Measurements from ENCODE around the gene CACUL1.
"Not testable (repeated sequence)": the region's sequence is repeated elsewhere in the genome, so short reads cannot be mapped to it uniquely, and the experiment has no call there.

CACUL1 gene

DNA sequence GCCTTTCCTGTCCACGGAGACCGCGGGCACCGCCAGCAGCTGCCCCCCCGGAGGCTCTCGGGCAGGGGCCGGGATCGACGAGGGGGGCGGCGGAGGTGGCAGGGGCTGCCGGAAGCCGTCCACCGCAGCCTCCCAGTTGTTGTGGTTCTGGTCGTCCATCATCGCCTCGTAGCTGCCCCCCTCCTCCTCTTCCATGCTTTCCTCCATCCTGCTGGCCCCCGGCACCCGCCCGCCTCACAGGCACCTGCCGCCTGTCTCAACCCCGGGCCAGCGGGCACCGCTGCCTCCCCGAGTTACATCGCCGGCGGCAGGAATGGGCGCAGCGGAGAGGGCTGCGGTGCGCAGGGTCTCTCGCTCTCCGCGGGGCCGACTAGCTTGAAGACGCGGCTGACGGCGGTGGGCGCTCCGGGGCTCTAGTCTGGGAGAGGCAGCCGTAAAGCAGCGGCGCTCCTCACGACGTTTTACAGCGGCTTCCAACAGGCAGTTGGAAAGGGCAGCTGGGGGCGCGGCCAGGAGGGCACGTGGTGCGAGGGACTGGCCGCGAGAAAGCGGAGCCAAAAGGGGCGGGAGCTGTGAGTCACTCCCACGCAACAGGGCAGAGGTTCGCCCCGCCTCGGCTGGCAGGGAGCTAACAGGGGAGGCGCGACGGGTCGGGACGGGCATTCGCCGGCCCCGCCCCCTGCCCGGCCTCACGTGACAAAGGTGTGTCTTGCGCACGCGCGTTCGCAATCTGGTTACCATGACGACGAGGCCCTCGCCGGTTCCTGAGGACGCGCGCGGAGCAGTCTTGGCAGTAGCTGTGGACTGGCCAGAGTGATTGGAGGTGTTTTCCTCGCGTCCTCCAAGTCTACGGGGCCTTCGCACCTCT lies at the start of gene CACUL1:
TSS of gene CACUL1 (minus strand) at position 415 of the 868 bp plus-strand sequence. CDS start at position 207, 208 bp downstream.
- peak; percentile 99 for DNase-seq

DNA sequence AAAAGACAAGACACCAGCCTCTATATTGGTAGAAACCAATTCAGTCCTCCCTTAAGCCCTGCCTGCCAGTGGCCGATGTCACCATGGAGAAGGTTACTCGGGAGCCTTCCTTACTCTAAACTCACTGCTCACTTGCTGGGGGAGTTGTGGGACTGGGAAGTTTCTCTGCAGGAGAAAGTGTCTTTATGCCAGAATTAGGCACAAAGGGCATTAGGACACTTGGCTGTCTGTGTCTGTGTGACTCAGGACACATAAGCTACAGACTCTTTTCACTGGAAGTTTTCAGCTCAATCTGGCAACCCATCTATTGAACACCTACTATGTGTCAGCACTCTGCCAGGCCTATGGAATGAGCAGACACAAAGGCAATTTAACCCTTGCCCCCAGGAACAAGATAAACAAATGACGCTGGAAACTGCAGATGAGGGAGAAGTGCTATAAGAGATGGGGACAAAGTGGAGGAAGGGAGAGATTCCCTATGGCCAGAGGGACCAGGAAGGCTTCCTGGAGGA lies 49.5 kb upstream of the CACUL1 start:
- no peak for DNase-seq

DNA sequence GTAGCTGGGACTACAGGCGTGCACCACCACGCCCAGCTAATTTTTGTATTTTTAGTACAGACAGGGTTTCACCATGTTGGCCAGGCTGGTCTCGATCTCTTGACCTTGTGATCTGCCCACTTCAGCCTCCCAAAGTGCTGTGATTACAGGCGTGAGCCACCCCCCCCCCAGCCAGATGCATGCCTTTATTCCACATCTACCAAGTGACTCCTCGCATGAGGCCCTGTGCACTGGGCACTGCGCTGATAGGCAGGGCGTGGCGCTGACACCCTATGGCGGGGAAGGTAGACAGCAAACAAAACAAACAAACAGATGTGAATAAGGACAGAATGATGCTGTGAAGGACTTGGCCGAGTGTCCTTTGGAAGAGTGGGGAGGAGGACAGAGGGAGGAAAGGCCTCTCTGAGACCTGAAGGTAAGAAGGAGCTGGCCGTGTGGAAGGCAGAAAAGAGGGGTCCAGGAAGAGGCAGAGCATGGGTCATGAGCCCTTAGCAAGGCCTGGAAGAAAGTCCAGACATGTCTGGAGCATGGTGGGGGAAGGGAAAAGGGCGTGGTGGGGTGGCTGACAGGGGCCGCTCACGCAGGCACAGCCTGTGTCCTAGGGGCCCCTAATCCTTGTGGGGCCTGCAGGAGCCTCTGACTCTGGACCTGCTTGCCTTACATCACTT lies 47.5 kb upstream of the CACUL1 start:
- no peak for DNase-seq

DNA sequence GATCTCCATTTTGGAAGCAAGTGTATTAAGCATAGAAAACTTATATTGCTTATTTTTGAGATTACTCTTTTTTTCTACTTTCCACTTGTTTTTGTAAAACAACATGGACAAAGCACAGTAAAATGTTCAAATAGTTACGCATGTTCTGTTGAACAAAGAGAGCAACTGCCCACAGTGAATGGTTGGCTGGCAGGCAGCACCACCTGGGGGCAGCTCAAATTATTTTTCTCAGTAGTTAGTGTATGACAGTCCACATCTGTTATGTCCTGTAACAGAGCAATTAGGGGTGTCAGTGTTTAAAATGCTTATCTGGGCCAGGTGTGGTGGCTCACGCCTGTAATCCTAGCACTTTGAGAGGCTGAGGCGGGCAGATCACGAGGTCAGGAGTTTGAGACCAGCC lies 46.1 kb upstream of the CACUL1 start:
- DNase-seq, result no peak

DNA sequence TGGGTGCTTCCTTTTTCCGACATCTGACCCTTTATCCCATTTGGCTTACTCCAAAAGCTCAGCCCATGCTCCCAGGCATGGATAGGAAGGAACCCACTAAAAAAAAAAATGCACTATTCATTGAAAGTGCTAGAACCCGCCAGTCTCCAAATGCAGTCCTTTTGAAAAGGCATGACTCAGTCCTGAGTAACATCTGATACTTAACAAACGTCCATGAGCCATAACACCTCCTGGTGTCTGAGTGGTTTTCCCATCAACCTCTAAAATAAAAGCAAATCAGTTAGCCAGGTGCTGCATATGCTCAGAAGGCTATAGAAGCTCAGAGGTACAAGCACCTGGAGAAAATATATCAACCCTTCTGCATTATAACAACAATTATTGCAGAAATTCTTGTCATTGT lies 45.0 kb upstream of the CACUL1 start:
- no peak for DNase-seq

DNA sequence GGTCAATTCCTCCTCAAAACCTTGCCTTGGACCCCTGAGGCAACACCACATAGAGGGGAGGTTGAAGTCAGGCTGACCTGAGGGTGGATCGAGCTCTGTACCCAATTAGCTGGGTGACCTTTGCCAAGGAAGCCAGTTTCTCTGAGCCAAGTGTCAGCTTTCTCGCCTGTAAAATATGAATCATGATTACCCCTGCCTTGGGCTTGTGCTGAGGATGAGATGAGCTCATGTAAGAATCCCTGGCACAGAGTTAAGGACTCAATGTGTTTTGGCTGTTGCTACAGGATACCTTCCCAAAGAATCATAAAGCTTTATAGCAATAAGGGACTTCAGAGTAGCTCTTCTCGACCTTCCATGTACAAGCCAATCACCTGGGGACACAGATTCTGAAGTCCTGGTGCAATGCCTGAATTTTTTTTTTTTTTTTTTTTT lies 43.5 kb upstream of the CACUL1 start:
- no peak for DNase-seq

DNA sequence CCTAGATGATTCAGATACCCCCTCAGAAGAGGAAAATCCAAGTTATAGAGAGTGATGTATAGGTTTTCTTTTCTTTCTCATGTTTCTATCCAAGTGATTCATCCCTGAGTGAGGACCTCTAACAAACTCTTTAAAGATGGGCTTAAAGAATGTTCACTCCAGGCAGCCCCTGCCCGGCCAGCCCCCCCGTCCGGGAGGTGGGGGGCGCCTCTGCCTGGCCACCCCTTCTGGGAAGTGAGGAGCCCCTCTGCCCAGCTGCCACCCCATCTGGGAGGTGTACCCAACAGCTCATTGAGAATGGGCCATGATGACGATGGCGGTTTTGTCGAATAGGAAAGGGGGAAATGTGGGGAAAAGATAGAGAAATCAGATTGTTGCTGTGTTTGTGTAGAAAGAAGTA lies 40.2 kb upstream of the CACUL1 start:
- not testable (repeated sequence) for DNase-seq

DNA sequence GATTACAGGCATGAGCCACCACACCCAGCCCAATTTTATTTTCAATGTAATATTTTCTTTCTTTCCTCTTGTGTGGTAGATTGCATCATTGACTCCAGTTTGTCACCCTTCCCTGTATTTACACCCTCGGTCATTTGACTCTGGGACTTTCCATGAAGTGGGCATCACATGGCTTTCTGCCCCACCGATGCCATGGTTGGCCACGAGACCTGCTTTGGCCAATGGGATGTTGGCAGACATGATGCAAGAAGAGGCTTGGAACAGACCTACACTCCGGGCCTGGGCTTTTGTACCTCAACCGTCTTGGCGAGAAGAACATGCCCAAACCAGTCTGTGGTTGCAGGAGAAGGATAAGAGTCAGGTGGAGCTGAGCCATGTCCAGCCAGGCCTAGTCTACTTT lies 38.8 kb upstream of the CACUL1 start:
- DNase-seq, result no peak

DNA sequence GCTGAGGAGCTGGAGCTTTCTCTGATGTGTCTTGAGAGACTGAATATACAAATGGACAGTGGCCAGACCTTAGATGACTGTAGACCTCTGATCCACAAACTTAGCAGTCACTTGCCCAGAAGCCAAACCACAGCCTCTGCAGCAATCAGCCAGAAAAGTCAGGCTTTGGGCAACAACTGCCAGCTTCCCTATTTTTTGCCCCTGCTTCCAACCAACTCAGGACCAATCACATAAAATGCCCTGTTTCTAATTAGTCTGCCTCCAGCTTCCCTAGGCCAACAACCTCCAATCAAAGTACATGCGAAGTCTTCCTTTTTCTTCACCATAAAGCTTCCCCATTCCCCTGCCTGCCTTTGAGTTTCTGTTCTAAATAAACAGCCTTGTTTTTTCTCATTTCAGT lies 37.8 kb upstream of the CACUL1 start:
- no peak for DNase-seq

DNA sequence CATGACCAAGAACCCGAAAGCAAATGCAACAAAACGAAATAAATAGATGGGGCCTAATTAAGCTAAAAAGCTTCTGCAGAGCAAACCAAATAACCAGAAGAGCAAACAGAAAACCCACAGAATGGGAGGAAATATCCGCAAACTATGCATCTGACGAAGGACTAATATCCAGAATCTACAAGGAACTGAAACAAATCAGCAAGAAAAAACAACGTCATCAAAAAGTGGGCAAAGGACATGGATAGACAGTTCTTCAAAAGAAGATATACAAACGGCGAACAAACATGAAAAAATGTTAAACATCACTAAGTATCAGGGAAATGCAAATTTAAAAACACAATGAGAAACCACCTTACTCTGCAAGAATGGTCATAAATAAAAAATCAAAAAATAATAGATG lies 35.3 kb upstream of the CACUL1 start:
- no peak for DNase-seq

DNA sequence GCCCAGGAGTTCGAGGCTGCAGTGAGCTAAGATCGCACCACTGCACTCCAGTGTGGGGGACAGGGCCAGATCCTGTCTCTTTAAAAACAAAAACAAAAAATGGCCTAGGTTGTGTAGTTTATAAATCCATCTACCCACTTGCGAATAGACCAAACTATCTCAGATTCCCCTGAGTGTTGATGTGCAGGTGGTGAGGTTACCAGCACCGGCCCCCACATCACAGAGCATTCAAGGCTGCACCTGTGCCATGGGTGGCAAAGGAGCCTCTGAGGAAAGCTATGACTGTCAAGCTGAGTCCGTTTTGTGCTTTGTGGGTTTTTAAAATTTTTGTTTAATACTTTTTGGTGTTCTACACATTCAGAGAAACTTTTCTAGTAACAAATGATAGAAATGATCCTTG lies 30.8 kb upstream of the CACUL1 start:
- no peak for DNase-seq

DNA sequence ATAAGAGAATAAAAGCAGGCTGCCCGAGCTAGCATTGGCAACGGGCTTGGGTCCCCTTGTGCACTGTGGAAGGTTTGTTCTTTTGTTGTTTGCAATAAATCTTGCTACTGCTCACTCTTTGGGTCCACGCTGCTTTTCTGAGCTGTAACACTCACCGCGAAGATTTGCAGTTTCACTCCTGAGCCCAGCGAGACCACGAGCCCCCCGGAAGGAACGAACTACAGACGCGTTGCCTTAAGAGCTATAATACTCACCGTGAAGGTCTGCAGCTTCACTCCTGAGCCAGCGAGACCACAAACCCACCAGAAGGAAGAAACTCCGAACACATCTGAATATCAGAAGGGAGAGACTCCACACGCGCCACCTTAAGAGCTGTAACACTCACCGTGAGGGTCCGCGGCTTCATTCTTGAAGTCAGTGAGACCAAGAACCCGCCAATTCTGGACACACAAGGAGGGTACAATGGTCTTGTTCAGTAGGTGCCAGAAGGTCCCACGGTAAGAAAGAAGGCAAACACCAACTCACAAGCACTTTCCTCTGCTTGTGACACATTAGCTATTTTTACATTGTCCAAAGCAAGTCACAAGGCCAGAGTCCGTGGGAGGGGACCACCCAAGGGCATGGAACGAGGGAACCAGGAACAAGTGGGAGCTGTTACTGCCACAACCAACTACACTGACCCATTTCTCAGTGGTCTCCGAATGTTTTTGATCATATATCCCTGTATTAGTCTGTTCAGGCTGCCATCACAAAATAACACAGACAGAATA lies 29.2 kb upstream of the CACUL1 start:
- no peak for DNase-seq

DNA sequence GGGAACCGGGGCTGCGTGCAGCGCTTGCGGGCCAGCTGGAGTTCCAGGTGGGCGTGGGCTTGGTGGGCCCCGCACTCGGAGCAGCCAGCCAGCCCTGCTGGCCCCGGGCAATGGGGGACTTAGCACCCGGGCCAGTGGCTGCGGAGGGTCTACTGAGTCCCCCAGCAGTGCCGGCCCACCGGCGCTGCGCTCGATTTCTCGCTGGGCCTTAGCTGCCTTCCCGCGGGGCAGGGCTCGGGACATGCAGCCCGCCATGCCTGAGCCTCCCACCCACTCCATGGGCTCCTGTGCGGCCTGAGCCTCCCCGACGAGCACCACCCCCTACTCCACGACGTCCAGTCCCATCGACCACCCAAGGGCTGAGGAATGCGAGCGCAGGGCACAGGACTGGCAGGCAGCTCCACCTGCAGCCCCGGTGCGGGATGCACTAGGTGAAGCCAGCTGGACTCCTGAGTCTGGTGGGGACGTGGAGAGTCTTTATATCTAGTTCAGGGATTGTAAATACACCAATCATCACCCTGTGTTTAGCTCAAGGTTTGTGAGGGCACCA lies 28.2 kb upstream of the CACUL1 start:
- not testable (repeated sequence) for DNase-seq

DNA sequence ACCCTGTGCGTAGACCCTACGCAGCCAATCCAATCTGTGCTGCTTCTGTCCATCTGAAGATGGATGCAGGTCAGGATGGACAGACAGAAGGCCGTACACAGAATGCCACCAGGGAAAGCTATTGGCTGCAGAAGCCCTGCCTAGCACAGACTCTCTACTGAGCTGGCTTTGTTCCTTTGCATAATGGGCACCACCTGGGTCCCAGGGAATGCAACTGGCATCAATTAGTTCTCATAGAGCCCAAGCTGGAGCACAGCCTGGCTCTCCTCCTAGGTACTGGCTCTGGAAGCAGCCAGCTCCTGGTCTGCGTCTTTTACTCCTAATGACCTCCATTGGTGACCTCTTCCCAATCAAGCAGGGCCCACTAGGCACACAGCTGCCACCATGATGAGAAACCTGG lies 26.8 kb upstream of the CACUL1 start:
- DNase-seq, result no peak

DNA sequence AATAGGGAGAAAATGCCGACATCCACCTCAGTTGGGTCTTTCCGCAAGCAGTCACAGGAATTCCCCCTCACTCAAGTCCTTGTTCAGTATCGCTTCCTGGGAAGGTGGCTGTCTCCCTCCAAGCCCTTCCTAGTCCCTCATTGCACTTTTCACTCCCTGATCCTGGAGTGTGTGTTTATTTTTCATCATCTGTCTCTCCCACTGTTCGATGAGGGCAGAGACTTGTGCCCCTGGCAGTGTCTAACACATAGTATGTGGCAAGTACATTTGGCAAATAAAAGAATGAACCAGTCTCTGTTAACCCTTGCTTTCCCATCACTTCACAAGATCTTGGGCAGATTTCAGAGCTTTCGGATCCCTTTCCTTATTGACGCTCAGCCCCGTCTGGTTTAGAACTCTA lies 24.0 kb upstream of the CACUL1 start:
- DNase-seq, result no peak

DNA sequence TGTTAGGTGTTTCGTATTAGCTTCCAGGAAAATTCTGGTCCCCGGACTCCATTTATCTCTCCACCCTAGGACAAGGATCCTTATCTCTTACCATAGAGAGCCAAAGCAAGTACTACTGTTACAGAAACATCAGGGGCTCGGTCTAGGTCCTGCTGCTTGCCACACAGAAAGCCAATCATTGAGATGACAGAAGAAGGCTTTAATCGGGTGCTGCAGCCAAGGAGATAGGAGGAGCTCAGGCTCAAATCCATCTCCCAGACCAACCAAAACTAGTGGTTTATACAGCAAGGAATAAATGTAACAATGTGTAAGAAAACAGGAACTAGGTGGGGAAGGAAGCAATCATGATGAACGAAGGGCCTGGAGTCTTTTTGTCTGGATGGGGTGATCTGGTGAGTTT lies 22.2 kb upstream of the CACUL1 start:
- DNase-seq, result no peak

DNA sequence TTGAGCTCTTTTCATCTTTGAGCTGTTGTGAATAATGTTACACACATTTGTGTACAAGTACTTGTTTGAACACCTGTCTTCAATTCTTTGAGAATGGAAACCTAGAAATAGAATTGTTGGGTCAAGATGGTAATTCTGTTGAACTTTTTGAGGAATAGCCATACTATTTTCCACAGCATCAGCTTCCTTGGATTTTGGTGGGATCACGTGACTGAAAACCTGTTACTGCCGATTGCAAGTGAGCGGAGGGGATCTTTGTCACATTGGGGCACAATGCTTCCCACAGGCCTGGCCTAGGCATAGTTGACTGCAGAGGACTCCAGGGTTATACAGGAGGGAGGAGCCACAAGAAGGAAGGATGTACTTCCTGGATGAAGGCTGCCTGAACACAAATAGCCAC lies 21.3 kb upstream of the CACUL1 start:
- no peak for DNase-seq

DNA sequence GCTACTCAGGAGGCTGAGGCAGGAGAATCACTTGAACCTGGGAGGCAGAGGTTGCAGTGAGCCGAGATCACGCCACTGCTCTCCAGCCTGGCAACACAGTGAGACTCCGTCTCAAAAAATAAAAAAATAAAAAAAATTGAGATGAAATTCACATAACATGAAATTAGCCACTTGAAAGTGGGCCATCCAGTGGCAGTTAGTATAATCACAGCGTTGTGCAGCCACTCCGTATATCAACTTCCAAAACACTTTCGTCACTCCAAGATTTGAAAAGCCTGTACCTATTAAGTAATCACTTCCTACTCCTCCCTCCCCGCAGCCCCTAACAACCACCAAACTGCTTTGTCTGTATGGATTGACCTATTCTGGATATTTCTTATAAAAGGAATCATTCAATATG lies 20.7 kb upstream of the CACUL1 start:
- no peak for DNase-seq

DNA sequence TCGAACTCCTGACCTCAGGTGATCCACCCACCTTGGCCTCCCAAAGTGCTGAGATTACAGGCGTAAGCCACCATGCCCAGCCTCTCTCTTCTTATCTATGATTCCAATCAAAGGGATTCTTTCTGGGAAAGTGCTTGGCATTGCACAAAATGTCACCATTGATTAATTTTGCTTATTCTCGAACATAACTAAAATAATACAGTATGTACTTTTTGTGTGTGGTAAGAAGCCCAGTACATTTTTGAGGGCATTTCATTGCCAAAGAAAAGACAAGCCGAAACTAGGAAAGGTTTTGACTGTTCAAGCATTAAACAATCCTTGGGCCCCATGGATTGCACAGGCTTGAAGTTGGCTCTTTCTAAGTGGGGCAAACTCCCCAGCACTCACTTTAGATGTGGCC lies 18.3 kb upstream of the CACUL1 start:
- DNase-seq, result no peak

DNA sequence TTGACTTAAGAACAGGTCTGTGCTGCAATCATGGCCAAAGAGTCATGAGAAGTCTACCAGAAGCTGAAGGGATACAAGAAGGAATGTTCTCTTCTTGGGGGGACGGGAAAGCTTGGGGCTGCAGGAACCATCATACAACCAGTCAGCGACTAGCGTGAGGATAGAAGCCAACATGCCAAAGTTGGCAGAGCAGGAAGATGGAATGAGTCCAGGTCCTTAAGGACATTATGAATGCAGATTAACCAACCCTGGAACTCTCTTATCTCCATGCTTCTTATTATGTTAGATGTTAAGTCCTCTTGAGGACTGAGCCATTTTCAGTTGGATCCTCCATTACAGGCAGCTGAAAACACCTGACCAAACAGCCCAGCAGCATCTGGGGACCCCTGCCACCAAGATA lies 17.2 kb upstream of the CACUL1 start:
- no peak for DNase-seq

DNA sequence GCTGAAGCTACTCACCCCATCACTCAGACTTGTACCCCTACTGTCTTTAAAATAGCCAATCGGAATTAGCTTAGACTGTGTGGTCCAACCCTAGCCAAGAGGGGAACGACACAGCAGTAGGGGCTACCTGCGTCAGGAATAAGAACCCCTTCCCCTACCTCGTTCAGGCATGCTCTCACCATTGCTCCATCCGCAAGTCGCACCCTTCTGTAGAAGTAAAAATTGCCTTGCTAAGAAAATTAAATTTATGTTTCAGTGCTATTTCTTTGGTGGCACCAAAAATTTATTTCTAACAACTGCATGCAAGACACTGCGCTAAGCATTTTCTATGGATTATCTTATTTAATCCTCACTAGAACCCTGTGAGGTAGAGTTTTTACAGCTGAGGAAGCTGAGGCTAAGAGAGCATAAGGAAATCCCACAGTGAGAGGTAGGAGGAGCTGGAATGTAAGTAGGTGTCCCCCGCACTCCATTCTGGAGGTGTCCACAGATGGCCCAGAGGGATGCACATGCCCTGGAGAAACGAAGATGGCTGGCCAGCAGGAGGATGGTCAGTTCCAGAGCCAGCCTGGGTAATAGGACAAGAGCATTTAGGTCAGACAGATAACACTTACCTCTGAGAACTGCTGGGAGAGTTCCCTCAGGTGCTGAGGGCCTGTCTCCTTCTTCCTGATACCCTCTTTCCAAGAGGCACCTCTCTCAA lies 15.3 kb upstream of the CACUL1 start:
- no peak for DNase-seq

All from activated gamma-delta T cell treated with Interleukin-2 at 50 U/mL for 16 hours (primary cell).